Astrocyte of the hippocampus (primary cell): ENCODE measurements around the gene EPHA1.
"Not testable (repeated sequence)": the region's sequence is repeated elsewhere in the genome, so short reads cannot be mapped to it uniquely, and the experiment has no call there.

ENCODE experiments used
- DNase-seq: peaks from one replicate; pipeline ENCODE4 v3.0.0; 2011; ENCODE audit warnings: low read depth, low spot score

EPHA1 gene

DNA sequence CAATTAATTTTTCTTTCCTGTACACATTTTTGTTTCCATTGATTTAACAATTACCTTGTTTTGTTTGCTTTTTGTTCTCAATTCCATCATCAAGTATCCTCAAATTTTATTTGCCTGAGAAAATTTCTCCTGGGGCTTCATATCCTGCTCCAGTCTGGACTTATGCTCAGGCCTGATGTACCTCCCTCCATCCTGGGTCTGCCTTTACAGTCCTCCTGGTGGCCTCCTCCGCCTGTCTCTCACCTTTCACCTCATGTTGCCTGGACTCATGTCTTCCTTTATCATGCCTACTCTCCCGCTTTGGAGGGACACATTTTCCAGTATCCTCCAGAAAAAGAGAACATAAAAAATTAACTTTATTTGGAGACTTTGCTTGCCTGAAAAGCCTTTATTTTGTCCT, 22.5 kb upstream of the EPHA1 start:
- DNase-seq = no peak

DNA sequence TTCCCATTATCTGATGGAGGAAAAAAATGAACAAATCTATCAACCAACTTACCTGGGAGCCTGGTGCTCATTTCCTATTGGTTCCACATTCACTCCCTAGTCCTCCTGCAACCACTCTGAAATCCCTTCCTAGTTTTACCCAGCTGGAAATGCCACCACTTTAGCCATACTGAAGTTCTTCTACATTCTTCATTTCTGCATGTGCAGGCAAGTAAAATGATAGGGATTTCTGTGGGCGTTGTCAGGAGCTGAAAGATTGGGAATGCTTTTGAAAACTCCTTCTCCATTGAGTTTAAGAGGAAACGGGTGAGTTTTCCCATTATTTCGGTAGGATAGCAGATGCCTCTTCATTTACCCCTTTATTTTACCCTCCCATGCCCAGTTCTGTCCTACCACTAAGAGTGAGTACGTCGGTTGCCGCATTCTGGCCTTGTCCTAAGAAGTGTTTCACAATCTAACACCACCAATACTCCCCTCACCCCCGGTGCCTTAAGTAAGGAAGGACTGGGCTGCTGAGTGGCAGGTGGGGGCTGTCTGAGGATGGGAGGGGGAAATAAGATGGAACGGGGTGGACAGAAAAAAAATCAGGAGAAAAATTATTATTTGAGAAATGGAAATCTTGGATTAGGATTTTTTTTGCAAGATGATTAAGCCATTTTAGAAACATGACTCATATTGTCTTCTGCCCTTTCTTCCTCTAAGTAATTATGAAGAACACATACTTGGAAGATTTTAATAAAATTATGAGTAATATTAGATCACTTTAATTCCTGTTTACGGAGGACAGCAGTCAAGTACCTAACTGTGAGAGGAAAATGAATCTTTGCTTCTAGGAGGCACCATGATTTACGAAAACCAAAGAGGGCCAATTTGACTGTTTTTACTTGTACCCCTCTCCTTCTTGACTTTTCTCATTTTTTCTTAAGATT, 21.4 kb upstream of the EPHA1 start:
- DNase-seq = no peak

GRCh38 chr7:143426479-143427142, 18.0 kb upstream of the EPHA1 start:
- no peak for DNase-seq

DNA sequence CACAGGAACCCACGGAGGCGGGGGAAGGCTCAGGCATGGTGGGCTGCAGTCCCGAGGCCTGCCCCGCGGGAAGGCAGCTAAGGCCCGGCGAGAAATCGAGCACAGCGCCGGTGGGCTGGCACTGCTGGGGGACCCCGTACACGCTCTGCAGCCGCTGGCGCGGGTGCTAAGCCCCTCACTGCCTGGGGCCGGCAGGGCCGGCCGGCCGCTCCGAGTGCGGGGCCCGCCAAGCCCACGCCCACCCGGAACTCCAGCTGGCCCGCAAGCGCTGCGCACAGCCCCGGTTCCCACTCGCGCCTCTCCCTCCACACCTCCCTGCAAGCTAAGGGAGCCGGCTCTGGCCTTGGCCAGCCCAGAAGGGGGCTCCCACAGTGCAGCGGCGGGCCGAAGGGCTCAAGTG, 15.8 kb upstream of the EPHA1 start:
- not testable (repeated sequence) for DNase-seq

DNA sequence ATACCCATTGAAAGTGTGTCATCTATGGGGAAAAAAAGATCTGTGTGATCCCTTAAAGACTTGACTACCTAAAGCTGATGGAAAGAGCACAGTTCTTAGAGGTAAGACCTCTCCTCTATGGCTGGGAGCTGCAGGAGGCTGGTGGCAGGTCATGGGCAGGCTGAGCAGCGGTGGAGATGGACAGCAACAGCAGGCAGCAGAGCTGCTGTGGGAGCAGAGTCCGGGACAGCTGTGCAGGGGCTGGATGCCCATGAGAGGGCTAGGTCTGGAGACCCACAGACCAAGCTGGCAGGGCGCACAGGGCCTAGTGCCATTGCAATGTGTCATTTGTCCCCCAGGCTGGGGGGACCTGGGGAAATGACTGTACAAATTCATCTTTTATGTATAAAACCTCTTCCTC, 13.4 kb upstream of the EPHA1 start:
- no peak for DNase-seq

- DNase-seq = not testable (repeated sequence)
These were observed 12.0 kb upstream of the EPHA1 start for GRCh38 chr7:143420624-143421023.

DNA sequence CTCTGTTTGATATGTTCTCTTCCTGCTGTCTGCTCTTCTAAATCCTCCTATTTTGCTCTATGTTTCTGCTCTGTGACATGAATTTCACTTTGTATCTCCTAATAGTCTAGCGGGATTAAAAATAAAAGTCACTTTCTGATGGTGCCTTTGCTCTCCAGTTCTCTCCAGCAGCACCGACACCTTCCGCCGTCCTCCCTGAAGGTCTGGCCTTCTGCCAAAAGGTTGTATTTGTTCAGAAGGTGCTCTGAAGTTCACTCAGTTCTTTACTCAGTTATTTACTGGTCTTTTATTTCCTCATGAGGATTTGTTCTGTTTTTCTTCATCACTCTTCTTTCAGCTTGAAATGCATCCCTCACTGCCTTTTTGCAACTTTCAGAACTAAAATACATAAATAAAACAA, 11.2 kb upstream of the EPHA1 start:
- DNase-seq = no peak

GRCh38 chr7:143418681-143419458, 10.2 kb upstream of the EPHA1 start:
- DNase-seq = no peak

GRCh38 chr7:143417734-143418383, 9.2 kb upstream of the EPHA1 start:
- DNase-seq = no peak

DNA sequence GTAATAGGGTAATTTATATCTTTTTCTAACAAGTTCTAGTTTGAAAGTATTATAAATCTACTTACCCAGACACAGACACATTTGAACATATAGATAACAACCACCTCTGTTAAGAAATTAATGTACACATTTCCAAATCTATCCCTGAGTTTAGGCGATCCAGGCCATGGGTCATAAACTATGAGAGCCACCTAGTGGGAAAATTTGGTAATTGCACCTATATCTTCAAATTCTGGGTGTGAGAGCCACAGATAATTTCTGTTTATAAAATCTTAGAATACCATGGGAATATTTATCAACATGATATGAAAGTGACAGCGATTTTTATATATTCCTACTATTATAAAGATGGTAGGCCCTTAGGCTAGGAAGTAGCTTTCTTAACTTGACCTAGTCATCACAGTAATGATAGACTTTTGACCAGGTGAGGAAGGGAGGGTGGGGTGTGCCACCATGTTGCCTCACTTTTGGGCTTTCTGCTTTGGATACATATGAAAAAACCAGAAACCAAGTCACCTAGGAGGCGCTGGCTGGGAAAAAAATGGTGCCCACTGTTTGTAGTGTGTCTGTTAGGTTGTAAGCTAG, 8.0 kb upstream of the EPHA1 start:
- peak; percentile 60 for DNase-seq

DNA sequence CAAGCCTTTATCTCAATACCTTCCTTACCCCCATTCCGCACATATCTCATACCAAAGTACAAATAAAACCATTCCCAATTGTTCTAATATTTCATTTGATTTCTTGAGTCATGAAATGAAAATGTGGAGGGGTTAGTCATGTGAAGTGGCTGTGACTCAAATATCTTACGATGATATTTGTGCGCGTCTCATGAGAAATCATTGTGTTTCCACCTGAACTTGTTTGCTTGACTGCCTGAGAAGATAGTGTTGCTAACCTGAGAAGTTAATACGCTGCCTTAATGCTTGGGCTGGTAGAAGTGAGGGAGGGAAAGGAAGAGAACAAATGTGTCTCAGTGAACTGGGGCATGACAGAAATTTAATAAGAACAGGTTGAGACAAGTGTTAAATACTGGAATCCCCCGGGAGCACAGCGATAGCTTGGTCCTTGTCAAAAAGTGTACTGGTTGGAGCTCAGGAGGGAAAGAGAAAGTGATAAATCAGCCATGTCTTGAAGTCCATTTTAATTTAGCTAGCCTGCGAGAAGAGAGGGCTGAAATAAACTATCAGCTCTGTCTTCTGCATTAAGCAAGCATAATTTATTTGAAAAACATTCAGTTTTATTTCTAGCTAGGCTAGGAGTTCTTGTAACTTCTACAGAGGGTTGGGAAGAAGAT, 7.2 kb upstream of the EPHA1 start:
- DNase-seq = no peak

GRCh38 chr7:143415209-143415608, 6.6 kb upstream of the EPHA1 start:
- DNase-seq = not testable (repeated sequence)

GRCh38 chr7:143413123-143413522, 4.5 kb upstream of the EPHA1 start:
- DNase-seq = no peak

- no peak for DNase-seq
These were observed 3.5 kb upstream of the EPHA1 start for GRCh38 chr7:143411976-143412708.

GRCh38 chr7:143410521-143411004, 1.9 kb upstream of the EPHA1 start:
- no peak for DNase-seq

- no peak for DNase-seq
These were observed 387 bp downstream of the EPHA1 start for GRCh38 chr7:143408252-143408685.

DNA sequence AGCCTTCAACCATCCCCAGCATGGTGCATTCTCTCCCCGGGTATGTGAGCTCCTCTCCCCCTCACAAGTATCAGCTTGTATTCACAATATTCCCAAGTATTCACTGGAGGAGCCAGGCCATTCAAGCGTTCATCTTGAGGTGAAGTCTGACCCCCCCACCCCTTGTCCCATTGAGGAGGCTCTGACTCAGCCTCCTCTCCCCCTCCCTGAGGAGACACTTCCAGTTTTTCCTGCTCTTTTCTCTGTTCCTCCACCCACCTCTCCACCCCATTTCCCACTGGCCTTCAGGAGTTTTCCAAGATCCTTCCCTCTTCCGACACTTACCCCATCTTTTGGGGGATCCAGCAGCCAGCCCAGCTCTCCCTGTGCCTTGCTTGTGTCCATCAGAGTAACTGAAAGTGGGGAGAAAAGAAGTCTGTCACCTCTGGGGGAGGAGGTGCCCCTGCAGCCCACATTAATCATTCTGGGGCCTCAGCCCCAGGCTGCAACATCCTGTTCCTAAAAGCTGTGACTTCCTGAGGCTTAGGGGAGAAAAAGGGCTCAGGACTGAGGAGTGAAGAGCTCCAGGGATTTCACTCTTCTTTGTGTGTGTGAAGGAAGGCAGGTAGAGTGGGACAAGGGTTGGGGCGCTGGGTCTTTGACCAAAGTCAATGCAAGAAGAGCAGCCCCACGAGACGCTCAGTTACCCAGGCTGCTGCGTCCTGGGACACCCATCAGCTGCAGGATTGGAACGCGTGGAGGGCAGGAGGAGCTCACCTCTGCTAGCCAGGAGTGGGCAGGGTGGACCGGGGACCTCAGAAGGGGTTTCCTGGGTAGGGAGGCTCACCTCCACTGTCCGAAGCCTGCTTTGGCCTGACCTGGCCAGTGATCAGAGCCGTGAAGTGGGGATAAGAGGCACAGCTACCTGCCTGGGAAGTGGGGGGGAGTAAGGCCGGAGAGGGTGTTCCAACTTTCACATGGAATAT, 1.1 kb downstream of the EPHA1 start:
- no peak for DNase-seq

DNA sequence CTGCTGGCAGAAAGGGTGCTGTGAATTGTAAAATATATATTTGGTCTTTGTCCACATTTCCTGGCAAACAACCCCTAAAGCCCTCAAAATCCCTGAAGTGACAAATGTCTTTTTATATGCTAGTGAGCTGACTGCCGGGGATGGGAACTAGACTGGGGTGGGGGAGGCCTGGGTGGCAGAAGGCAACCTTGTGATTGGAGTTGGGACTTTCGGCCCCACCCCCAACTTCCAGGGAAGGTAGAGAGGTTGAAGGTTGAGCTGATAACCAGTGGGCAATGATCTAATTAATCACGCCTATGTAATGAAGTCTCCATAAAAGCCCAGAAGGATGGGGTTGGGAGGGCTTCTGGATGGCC, 2.7 kb downstream of the EPHA1 start:
- DNase-seq = no peak
